ENCODE data around the gene FASLG.

Gene FASLG

GRCh38 chr1:172697534-172698002, 38.7 kb downstream of the FASLG start:
- H2AFZ ChIP-seq (ENCODE audit: low read length): no peak overlapping the region
- H3K36me3 ChIP-seq (ENCODE audit: insufficient read depth, low read length): no peaks in the 10 kb centered on the region
- no peaks in the 10 kb centered on the region for H3K79me2 ChIP-seq (ENCODE audit: insufficient read depth, low read length)
- H3K4me2 ChIP-seq (ENCODE audit: low read length): no peak overlapping the region
- no peak overlapping the region for H3K27ac ChIP-seq (ENCODE audit: low read depth, low read length, poor library complexity, severe bottlenecking)
- H3K9me2 ChIP-seq (ENCODE audit: low read depth, low read length): no peaks in the 10 kb centered on the region
- H3K4me1 ChIP-seq (ENCODE audit: insufficient read depth, low read length, severe bottlenecking): no peaks in the 10 kb centered on the region
- H4K20me1 ChIP-seq (ENCODE audit: insufficient read depth, low read length): no peaks in the 10 kb centered on the region
- no peaks in the 10 kb centered on the region for H3K27me3 ChIP-seq (ENCODE audit: insufficient read depth, low read length)
- H3K9me3 ChIP-seq (ENCODE audit: low read length): no peaks in the 10 kb centered on the region
- no peaks in the 10 kb centered on the region for H3F3A ChIP-seq (ENCODE audit: insufficient read depth, low read length)
- no peak overlapping the region for H3K4me3 ChIP-seq (ENCODE audit: low read depth, low read length, poor library complexity, severe bottlenecking)
- H3K9ac ChIP-seq (ENCODE audit: low read length): no peak overlapping the region
- TF ChIP-seq EZH2 (IDR thresholded peaks at IDR 0.05; ENCODE audit: borderline replicate concordance, low read length) (no peak), CTCF (IDR thresholded peaks at IDR 0.05; ENCODE audit: low read length) (no peak)

- TF ChIP-seq CTCF (IDR thresholded peaks at IDR 0.05; ENCODE audit: low read length) (no peak), EZH2 (IDR thresholded peaks at IDR 0.05; ENCODE audit: borderline replicate concordance, low read length) (no peak)
- Histone ChIP-seq H3F3A (ENCODE audit: insufficient read depth, low read length) (no peaks in the 10 kb centered on the region), H4K20me1 (ENCODE audit: insufficient read depth, low read length) (no peaks in the 10 kb centered on the region), H3K9me3 (ENCODE audit: low read length) (no peaks in the 10 kb centered on the region), H3K27me3 (ENCODE audit: insufficient read depth, low read length) (no peaks in the 10 kb centered on the region), H3K4me2 (ENCODE audit: low read length) (no peak overlapping the region), H3K4me1 (ENCODE audit: insufficient read depth, low read length, severe bottlenecking) (no peaks in the 10 kb centered on the region), H3K36me3 (ENCODE audit: insufficient read depth, low read length) (no peaks in the 10 kb centered on the region), H3K79me2 (ENCODE audit: insufficient read depth, low read length) (no peaks in the 10 kb centered on the region), H3K9me2 (ENCODE audit: low read depth, low read length) (no peaks in the 10 kb centered on the region), H3K4me3 (ENCODE audit: low read depth, low read length, poor library complexity, severe bottlenecking) (no peak overlapping the region), H3K27ac (ENCODE audit: low read depth, low read length, poor library complexity, severe bottlenecking) (no peak overlapping the region), H2AFZ (ENCODE audit: low read length) (no peak overlapping the region), H3K9ac (ENCODE audit: low read length) (no peak overlapping the region)
Measured at GRCh38 chr1:172698224-172698623, 39.3 kb downstream of the FASLG start.

DNA sequence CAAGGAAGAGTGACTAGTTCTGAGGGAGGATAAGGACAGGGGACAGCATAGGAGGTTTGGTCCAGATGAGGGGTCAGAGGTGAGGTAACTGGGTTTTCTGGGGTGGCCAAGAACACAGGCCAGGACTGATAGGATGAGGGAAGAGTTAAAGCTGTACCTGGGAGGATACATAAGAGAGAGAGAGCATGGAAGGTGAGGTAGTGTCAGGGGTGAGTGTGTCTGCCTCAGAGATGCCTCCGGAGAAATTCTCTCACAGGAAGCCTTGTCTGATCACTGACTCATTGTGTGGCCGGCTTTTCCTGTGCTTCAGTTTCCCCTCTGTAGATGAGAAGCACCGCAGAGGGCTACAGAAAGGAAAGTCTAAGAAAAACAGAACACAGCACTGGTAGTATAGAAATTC, 40.2 kb downstream of the FASLG start:
- H3K9ac ChIP-seq (ENCODE audit: low read length): no peak overlapping the region
- no peaks in the 10 kb centered on the region for H3K9me3 ChIP-seq (ENCODE audit: low read length)
- H3K4me3 ChIP-seq (ENCODE audit: low read depth, low read length, poor library complexity, severe bottlenecking): no peak overlapping the region
- H3K4me2 ChIP-seq (ENCODE audit: low read length): no peak overlapping the region
- H3K79me2 ChIP-seq (ENCODE audit: insufficient read depth, low read length): no peaks in the 10 kb centered on the region
- no peaks in the 10 kb centered on the region for H4K20me1 ChIP-seq (ENCODE audit: insufficient read depth, low read length)
- H3K4me1 ChIP-seq (ENCODE audit: insufficient read depth, low read length, severe bottlenecking): no peaks in the 10 kb centered on the region
- H3K27me3 ChIP-seq (ENCODE audit: insufficient read depth, low read length): no peaks in the 10 kb centered on the region
- no peaks in the 10 kb centered on the region for H3K9me2 ChIP-seq (ENCODE audit: low read depth, low read length)
- no peak for TF ChIP-seq EZH2 (IDR thresholded peaks at IDR 0.05; ENCODE audit: borderline replicate concordance, low read length)
- TF ChIP-seq CTCF (IDR thresholded peaks at IDR 0.05; ENCODE audit: low read length): no peak
- no peaks in the 10 kb centered on the region for H3F3A ChIP-seq (ENCODE audit: insufficient read depth, low read length)
- H2AFZ ChIP-seq (ENCODE audit: low read length): no peak overlapping the region
- H3K36me3 ChIP-seq (ENCODE audit: insufficient read depth, low read length): no peaks in the 10 kb centered on the region
- H3K27ac ChIP-seq (ENCODE audit: low read depth, low read length, poor library complexity, severe bottlenecking): no peak overlapping the region
